Uterus (tissue), 2 donors: ENCODE data around the gene ARHGEF10L.

Source experiments
- POLR2A ChIP-seq, 2 donors: fragments of 450-650 bp; IDR thresholded peaks; one replicate each; pipeline ENCODE4 v1.6.1; 2016; ENCODE audit warnings: antibody characterized with exemption in 2 of 2, mild to moderate bottlenecking in 1 of 2, moderate library complexity in 1 of 2
- TF ChIP-seq, protein P1 (sequence below), 4 experiments: fragments of 200-600 bp in 2 of 4; fragments of 450-650 bp in 2 of 4; sonication (generic) in 2 of 4; IDR thresholded peaks; one replicate each; pipeline ENCODE4 v1.5.1; 2016 to 2019; ENCODE audit warnings: antibody characterized with exemption in 4 of 4, mild to moderate bottlenecking in 2 of 4, moderate library complexity in 1 of 4

DNA sequence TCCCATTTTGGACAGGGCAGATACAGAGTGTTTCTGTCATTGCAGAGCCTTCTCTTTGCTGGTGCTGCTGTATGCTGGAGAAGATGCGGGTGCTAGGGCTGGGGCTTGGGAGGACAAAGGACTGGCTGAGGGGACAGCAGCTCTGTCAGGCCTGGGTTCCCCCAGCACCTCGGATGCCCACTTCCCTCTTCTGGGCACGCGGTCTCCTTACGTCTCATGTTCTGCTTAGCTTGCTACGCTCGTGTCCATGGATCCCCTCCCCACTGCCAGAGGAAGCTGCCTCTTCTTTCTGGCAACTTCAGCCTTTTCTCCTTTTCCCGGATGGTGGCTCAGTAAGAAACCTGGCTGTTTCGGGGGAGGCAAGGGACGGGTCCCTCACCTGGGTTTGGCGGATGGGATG, 75.7 kb downstream of the ARHGEF10L start:
- TF ChIP-seq POLR2A (IDR thresholded peaks at IDR 0.05), result no peak
- TF ChIP-seq, protein P1, sequence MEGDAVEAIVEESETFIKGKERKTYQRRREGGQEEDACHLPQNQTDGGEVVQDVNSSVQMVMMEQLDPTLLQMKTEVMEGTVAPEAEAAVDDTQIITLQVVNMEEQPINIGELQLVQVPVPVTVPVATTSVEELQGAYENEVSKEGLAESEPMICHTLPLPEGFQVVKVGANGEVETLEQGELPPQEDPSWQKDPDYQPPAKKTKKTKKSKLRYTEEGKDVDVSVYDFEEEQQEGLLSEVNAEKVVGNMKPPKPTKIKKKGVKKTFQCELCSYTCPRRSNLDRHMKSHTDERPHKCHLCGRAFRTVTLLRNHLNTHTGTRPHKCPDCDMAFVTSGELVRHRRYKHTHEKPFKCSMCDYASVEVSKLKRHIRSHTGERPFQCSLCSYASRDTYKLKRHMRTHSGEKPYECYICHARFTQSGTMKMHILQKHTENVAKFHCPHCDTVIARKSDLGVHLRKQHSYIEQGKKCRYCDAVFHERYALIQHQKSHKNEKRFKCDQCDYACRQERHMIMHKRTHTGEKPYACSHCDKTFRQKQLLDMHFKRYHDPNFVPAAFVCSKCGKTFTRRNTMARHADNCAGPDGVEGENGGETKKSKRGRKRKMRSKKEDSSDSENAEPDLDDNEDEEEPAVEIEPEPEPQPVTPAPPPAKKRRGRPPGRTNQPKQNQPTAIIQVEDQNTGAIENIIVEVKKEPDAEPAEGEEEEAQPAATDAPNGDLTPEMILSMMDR (IDR thresholded peaks at IDR 0.05), result no peak
